Esophagus muscularis mucosa (tissue), 3 donors: ENCODE measurements around the gene ITM2C.

ENCODE experiments used
- CTCF ChIP-seq, 3 experiments: fragments of 200-600 bp in 2 of 3; fragments of 450-650 bp in 1 of 3; sonication (generic) in 2 of 3; IDR thresholded peaks; one replicate each; pipeline ENCODE4 v1.5.1; 2017 to 2019; ENCODE audit warnings: antibody characterized with exemption in 3 of 3, mild to moderate bottlenecking in 2 of 3, moderate library complexity in 1 of 3
- POLR2A ChIP-seq: fragments of 450-650 bp; IDR thresholded peaks from one replicate; pipeline ENCODE4 v1.6.1; 2017; ENCODE audit warnings: antibody characterized with exemption, moderate library complexity, mild to moderate bottlenecking, low read depth

- TF ChIP-seq POLR2A (no peak), CTCF (IDR thresholded peaks at IDR 0.05) (no peak)
These were observed 26.8 kb downstream of the ITM2C start for GRCh38 chr2:230891509-230891908.
